Raji (cell line): ENCODE results near the gene TRIM44.

Experiments used
- POLR2A ChIP-seq: IDR thresholded peaks from 2 replicates; pipeline ENCODE4 v1.6.1; 2011; ENCODE audit warnings: low read depth, low read length, control low read depth; ENCODE audit not compliant: insufficient read depth

The TRIM44 gene

GRCh38 chr11:35783809-35784208, 121.2 kb downstream of the TRIM44 start:
- TF ChIP-seq POLR2A, result no peak

- TF ChIP-seq POLR2A, result no peak
These were observed 122.1 kb downstream of the TRIM44 start for GRCh38 chr11:35784699-35785098.

GRCh38 chr11:35785287-35786167, 123.0 kb downstream of the TRIM44 start:
- no peak for TF ChIP-seq POLR2A

DNA sequence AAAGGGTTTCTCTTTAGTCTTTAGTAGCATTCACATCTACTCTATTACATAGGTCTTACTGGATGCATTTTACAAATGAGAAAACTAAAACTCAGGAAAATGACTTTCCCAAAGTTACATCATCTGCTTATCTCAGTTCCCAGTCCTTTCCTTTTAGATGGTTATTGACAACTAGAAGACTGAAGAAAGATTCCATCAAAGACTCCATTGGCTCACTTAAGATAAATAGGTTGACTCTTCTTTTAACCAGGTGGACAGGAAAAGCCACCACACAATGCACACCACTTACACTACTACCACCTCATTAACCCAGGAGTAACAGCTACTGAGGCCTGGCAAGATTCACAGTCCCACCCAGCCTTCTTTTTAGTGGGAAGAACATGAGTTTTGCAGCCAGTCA, 123.6 kb downstream of the TRIM44 start:
- no peak for TF ChIP-seq POLR2A

DNA sequence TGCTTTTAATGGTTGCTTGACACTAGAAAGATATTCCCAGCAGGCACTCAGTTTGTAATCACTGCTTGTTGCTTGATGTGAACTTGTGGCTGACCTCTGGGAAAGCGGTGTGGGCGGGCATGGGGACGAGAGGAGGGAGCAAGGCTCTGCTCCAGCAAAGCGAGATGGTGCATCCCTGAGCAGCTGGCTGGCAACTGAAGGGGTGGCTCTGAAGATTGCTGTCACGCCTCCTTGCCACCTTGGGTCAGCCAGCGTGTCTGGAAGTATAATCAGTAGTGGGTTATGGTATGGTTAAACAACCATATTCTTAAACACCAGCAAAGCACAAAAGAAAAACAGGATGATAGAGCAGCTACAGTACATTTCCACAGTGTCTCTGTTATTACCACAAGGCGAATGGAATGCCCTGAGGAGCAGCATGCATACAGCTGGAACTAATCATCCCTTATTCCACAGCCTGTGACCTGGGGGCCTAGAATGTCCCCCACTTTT, 124.5 kb downstream of the TRIM44 start:
- no peak for TF ChIP-seq POLR2A

- TF ChIP-seq POLR2A, result no peak
These were observed 125.1 kb downstream of the TRIM44 start for GRCh38 chr11:35787626-35788025.

DNA sequence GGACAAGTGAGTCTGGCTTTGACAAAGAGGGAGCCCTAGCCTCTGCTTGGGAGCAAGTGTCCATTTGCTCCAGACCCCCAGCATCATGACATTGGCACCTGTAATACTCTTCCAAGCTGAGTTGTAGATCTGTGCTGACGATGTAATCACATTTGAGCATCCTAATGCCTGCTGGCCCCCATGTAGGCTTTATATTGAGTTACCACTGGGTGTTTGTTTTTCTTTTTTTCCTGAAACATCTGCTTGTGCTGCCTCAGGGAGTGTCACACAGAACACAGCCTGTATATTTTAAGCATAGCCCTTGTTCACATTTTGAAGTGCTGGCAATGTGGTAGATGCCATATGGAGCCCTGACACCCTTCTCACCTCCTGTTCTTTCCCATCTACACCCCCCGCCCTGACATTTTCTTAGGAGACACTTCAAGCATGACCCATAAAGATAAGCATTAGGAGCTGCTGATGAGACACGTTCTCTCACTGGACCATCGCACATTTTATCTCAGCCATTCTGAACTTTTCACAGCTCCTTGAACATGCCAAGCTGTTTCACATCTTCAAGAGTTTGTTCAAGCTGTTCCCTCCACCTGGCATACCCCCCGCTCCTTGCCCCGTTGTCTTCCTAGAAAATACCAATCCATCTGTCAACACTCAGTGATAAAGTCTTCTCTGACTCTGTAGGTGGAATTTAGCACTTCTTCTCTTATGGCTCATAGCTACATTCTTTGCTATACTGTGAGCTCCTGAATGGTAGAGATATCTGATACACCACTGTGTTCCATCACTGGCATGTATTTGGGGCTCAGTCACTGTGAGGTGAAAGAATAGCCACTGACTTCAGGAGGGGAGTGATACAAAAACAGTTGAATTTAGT, 128.7 kb downstream of the TRIM44 start:
- TF ChIP-seq POLR2A, result no peak

GRCh38 chr11:35792148-35792845, 129.7 kb downstream of the TRIM44 start:
- no peak for TF ChIP-seq POLR2A

GRCh38 chr11:35792846-35793192, 130.2 kb downstream of the TRIM44 start:
- TF ChIP-seq POLR2A, result no peak

GRCh38 chr11:35794333-35794732, 131.8 kb downstream of the TRIM44 start:
- TF ChIP-seq POLR2A, result no peak

DNA sequence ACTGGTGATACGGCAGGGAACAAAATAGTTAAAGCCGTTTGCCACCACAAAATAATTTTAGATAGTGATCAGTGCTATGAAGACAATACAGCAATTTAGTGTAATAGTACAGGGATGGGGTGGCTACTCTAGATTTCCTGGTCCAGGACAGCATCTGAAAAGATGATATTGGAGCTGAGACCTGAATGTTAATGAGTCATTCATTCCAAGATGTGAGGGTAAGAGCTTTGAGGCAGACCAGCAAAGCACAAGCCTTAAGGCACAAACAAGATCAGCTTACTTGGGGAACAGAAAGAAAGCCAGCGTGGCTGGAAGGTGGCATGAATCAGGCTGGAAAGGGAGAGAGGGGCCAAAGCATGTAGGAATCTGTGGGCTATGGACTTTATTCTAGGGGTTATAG, 132.3 kb downstream of the TRIM44 start:
- no peak for TF ChIP-seq POLR2A

GRCh38 chr11:35796562-35796961, 134.0 kb downstream of the TRIM44 start:
- no peak for TF ChIP-seq POLR2A

DNA sequence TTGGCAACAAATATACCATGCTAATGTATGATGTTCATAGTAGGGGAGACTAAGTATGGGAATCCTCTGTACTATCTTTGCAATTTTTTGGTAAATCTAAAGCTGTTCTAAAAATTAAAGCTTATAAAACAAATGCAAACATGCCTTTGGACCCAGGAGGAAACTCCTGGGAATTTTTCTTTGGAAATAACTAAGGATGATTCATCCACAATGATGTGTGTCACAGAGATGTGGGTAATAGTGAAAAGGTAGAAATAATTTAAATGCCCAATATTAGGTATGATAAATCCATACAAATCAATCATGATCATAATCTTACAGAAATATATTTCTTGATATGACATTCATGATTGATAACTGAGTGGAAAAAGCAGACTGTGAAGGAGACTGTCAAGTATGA, 135.8 kb downstream of the TRIM44 start:
- no peak for TF ChIP-seq POLR2A

DNA sequence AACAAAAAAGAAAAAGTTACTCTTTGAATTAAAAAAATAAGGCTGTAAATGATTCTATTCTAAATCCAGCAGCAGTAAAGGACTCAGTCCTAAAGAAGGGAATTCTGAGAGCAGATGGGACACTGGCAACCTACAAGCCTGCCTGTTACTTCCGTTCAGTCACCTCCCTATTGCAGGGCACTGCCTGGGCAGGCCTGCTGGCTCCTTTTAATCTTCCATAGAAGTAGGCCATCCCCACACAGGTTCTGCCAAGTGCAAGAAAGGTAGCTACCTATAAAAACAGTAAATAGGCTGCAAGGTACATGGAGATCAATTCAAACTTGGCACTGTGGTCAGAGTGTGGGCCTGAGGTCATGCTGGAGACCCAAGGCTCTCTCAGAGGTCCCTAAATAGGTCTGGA, 136.4 kb downstream of the TRIM44 start:
- no peak for TF ChIP-seq POLR2A

DNA sequence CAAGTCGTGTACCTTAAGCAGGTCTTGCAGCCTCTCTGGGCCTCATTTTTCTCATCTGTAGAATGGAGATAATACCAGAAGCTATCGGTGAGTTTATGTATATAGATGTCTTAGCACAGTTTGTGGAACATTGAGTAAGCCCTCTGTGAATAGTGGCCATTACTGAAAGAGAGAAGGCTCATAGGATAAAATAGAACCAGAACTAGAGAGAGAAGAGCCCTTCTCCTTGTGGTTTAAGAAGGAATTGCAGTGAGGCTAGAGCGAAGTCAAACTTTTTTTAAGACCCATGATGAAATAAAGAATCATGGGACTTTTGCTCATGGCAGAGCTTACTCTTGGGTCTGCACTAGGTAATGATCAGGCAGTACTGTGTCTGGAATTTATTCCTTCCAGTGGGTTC, 137.1 kb downstream of the TRIM44 start:
- no peak for TF ChIP-seq POLR2A
